Mammary epithelial cell (primary cell): ENCODE results near the gene MIR17HG.
"Not testable (repeated sequence)": the region's sequence is repeated elsewhere in the genome, so short reads cannot be mapped to it uniquely, and the experiment has no call there.

Experiments used
- CTCF ChIP-seq, 2 donors: IDR thresholded peaks in 1 of 2; conservative IDR thresholded peaks in 1 of 2; 2 replicates each; pipeline ENCODE4 v1.5.1; 2011 to 2012; ENCODE audit warnings: inconsistent platforms in 2 of 2, low read length in 2 of 2, mild to moderate bottlenecking in 2 of 2, control low read depth in 1 of 2, low read depth in 1 of 2; ENCODE audit not compliant: insufficient read depth in 1 of 2; ENCODE audit errors: extremely low read depth in 1 of 2
- EZH2 ChIP-seq: IDR thresholded peaks from 2 replicates; pipeline ENCODE4 v1.6.1; 2012; ENCODE audit warnings: low read length, inconsistent platforms, borderline replicate concordance

GRCh38 chr13:91320990-91321389 is 26.5 kb upstream of the MIR17HG start:
- TF ChIP-seq CTCF (conservative IDR thresholded peaks at IDR 0.05 in 1 of 2, IDR thresholded peaks at IDR 0.05 in 1 of 2; ENCODE audit: extremely low read depth in 1 of 2, insufficient read depth in 1 of 2, low read depth in 1 of 2, low read length in 2 of 2); EZH2: not testable (repeated sequence)
